Esophagus muscularis mucosa (tissue), 4 donors: Measurements from ENCODE around the gene LRRC8D. TPM values are rescaled to one million over a fixed set of nuclear protein-coding genes. Genes with fewer than 3 reads are reported as not detected.
A peak's percentile ranks its signal among the peaks of the same experiment; 100 is the strongest.

Source experiments
- DNase-seq: peaks from one replicate; pipeline ENCODE4 v3.0.0-alpha.2; 2017; ENCODE audit errors: extremely low spot score
- H3K27ac ChIP-seq, 4 donors: fragments of 200-600 bp; sonication (generic); replicated peaks in 1 of 4; 1 replicate in 3 of 4; 2 replicates in 1 of 4; pipeline ENCODE4 v1.5.1; 2016 to 2019; ENCODE audit warnings: mild to moderate bottlenecking in 1 of 4
- H3K27me3 ChIP-seq, 4 donors: fragments of 200-600 bp; sonication (generic); one replicate each; pipeline versions ENCODE4 v1.5.1 to v1.6.0; 2016 to 2019
- H3K36me3 ChIP-seq, 4 donors: fragments of 200-600 bp; sonication (generic); one replicate each; pipeline ENCODE4 v1.5.1; 2016 to 2019
- H3K4me1 ChIP-seq, 4 donors: fragments of 200-600 bp; sonication (generic); one replicate each; pipeline ENCODE4 v1.5.1; 2016 to 2019
- H3K4me3 ChIP-seq, 4 donors: fragments of 200-600 bp; sonication (generic); 1 replicate in 2 of 4; 2 replicates in 2 of 4; pipeline ENCODE4 v1.5.1; 2016 to 2019; ENCODE audit warnings: mild to moderate bottlenecking in 4 of 4, moderate library complexity in 1 of 4
- H3K9me3 ChIP-seq, 4 donors: fragments of 200-600 bp; sonication (generic); 1 replicate in 3 of 4; 2 replicates in 1 of 4; pipeline ENCODE4 v1.5.1; 2016 to 2019
- CTCF ChIP-seq, 3 experiments: fragments of 200-600 bp in 2 of 3; fragments of 450-650 bp in 1 of 3; sonication (generic) in 2 of 3; IDR thresholded peaks; one replicate each; pipeline ENCODE4 v1.5.1; 2017 to 2019; ENCODE audit warnings: antibody characterized with exemption in 3 of 3, mild to moderate bottlenecking in 2 of 3, moderate library complexity in 1 of 3
- EP300 ChIP-seq: sonication (generic); formaldehyde crosslinking; IDR thresholded peaks from one replicate; pipeline ENCODE4 v1.6.1; 2017; ENCODE audit warnings: antibody characterized with exemption
- POLR2A ChIP-seq: fragments of 450-650 bp; IDR thresholded peaks from one replicate; pipeline ENCODE4 v1.6.1; 2017; ENCODE audit warnings: antibody characterized with exemption, moderate library complexity, mild to moderate bottlenecking, low read depth
- POLR2AphosphoS5 ChIP-seq, 2 donors: sonication (generic); formaldehyde crosslinking; IDR thresholded peaks; one replicate each; pipeline ENCODE4 v1.6.1; 2017; ENCODE audit warnings: antibody characterized with exemption in 2 of 2
- WGBS: methylation state at CpG from one replicate; pipeline ENCODE4 v1.1.5; 2018; 5-methylcytosine and 5-hydroxymethylcytosine counted together
- intact Hi-C: fragments of 100-400 bp; cut with DNase I; formaldehyde crosslinking; loops from one replicate; pipeline ENCODE4 v1.15.1; 2023
- total RNA-seq, 4 donors: library from RNA; depleted of rRNA; stranded (reverse); fragments of >200 nt; gene quantifications; one replicate each; pipeline versions ENCODE4 v1.1.0 to v1.2.1, GENCODE V29; 2016

LRRC8D gene
- total RNA-seq, 4 donors from 2014 or later: 4.2 to 10.4 (median 6.6) TPM

GRCh38 chr1:89821322-89822108, 683 bp downstream of the LRRC8D start:
- no peak for DNase-seq
- Histone ChIP-seq H3K4me1 (peaks cover 19 to 33% (median 22%) of the 10 kb centered on the region in 4 donors), H3K9me3 (no peaks in the 10 kb centered on the region), H3K4me3 (peak overlapping the region; percentile 94 to 98 (median 96)), H3K36me3 (no peaks in the 10 kb centered on the region), H3K27me3 (no peaks in the 10 kb centered on the region), H3K27ac (peak overlapping the region; percentile 76 to 86 (median 84))
- no peak for TF ChIP-seq POLR2A
- peak in 1 of 3 experiments; percentile 11 for TF ChIP-seq CTCF (IDR thresholded peaks at IDR 0.05)
- WGBS: 0% methylated on average over 21 of the region's 73 CpGs
- intact Hi-C loops: no loop called here

- H3K9me3 ChIP-seq: no peaks in the 10 kb centered on the region
- peak overlapping the region; percentile 94 to 98 (median 96) for H3K4me3 ChIP-seq
- DNase-seq: no peak
- peaks cover 19 to 33% (median 22%) of the 10 kb centered on the region in 4 donors for H3K4me1 ChIP-seq
- no peaks in the 10 kb centered on the region for H3K27me3 ChIP-seq
- WGBS: 61% methylated on average over 17 of the region's 17 CpGs
- H3K36me3 ChIP-seq: no peaks in the 10 kb centered on the region
- H3K27ac ChIP-seq: peak overlapping the region in 2 of 4 donors; percentile 76 to 83
- intact Hi-C loops: no loop called here
- no peak for TF ChIP-seq POLR2A
- TF ChIP-seq CTCF (IDR thresholded peaks at IDR 0.05): no peak
- TF ChIP-seq EP300: no peak
- no peak for TF ChIP-seq POLR2AphosphoS5 (IDR thresholded peaks at IDR 0.05)
These were observed 1.5 kb downstream of the LRRC8D start for GRCh38 chr1:89822109-89822962.

GRCh38 chr1:89822999-89823628, 2.3 kb downstream of the LRRC8D start:
- DNase-seq: no peak
- H3K36me3 ChIP-seq: no peaks in the 10 kb centered on the region
- peaks cover 19 to 33% (median 22%) of the 10 kb centered on the region in 4 donors for H3K4me1 ChIP-seq
- H3K27ac ChIP-seq: no peak overlapping the region
- no peaks in the 10 kb centered on the region for H3K27me3 ChIP-seq
- 73% methylated on average over 4 of the region's 4 CpGs for WGBS
- no peak overlapping the region for H3K4me3 ChIP-seq
- no peak for TF ChIP-seq EP300
- TF ChIP-seq CTCF (IDR thresholded peaks at IDR 0.05): no peak
- no peak for TF ChIP-seq POLR2A
- TF ChIP-seq POLR2AphosphoS5 (IDR thresholded peaks at IDR 0.05): no peak
- H3K9me3 ChIP-seq: no peaks in the 10 kb centered on the region
- intact Hi-C loops: no loop called here

- DNase-seq: no peak
- Histone ChIP-seq H3K36me3 (no peaks in the 10 kb centered on the region), H3K4me3 (no peak overlapping the region), H3K4me1 (peaks cover 19 to 33% (median 22%) of the 10 kb centered on the region in 4 donors), H3K27me3 (no peaks in the 10 kb centered on the region), H3K9me3 (no peaks in the 10 kb centered on the region), H3K27ac (no peak overlapping the region)
- intact Hi-C loops: no loop called here
- no peak for TF ChIP-seq EP300
- no peak for TF ChIP-seq POLR2A
- no peak for TF ChIP-seq CTCF (IDR thresholded peaks at IDR 0.05)
- TF ChIP-seq POLR2AphosphoS5 (IDR thresholded peaks at IDR 0.05): no peak
- WGBS: 80% methylated on average over 6 of the region's 6 CpGs
These were observed 3.0 kb downstream of the LRRC8D start for GRCh38 chr1:89823679-89824292.
